CD4-positive, alpha-beta T cell treated with Interleukin-17A for 4 hours (primary cell): Measurements from ENCODE around the gene TMEM222.
"Not testable (repeated sequence)": the region's sequence is repeated elsewhere in the genome, so short reads cannot be mapped to it uniquely, and the experiment has no call there.

ENCODE experiments used
- DNase-seq: peaks from one replicate; pipeline ENCODE4 v3.0.0-alpha.2; 2020; ENCODE audit warnings: mixed read lengths

TMEM222 gene

DNA sequence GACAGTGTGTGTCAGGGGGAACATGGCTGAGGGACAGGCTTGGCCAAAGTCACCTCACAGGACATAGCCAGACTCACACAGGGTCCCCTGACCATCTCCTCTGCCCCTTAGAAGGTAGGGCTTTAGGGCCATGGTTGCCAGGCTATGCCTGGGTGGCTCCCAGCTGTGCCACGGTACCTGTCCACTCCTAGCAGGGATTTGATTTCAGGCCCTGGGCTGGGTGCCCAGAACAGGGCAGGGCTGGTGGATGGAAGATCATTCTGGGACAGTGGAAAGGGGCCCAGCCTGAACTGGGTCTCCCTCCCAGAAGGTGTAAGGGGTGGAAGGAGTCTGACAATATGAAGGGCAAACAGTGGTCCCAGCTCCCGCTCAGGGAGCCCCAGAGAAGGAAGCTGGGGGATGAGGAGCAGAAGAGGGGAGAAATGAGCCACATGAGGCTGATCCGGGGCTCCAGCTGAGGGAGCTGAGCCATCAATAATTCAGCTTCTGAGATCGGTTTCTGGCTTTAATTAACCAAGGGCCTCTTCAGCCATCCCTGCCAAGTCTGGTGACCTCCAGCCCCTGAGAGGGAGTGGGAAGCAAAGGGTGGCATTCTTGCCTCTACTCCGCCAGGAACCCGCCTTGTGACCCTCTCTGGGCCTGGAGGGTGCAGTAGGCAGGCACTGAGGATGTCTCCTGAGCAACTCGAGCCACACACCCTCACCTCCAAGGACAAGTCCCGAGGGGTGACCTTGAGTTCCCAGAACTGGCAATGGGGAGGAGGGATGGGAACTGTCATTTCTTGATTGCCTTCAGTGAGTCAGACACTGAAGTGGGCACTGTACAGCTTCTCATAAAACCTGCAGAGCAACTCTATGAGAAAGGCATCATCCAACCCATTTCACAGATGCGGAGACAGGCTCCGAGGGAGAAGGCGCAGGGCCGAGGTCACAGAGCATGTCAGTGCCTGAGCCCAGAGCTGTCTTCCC, 59.1 kb downstream of the TMEM222 start:
- DNase-seq, result no peak

DNA sequence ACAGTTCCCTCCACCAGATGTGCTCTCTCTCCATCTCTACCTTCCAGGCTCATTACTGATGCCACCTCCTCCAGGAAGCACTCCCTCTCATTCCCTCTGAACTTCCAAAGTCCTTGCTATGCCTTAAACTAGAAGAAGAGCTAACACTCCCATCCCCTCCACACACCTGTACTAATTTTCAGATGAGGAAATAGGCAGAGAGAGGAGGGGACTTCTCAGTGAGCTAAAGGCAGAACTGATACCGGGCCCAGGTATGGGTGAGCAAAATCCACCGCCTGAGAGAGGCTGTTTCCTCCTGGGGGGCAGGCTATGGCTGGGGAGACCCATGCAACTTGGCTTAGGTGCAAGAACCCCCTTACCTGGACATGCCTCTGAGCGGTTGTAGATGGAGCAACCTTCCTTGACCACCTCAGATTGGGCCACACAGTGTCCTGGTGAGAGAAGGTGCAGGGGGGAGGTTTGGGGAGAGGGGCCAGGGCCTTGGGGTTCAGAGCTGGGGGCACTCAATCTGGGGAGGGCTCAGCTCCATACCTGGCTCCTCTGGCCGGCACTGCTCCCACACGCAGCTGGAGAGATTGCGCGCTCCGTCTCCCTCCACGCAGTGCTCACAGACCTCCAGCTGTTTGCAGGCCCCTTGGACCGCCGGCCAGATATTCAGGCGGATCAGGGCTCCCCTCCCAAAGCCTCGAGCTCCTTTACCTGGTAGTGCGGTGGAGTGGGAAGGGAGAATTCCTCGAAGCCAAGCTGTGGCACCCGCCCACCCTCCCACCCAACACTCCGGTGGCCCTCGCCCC, 60.2 kb downstream of the TMEM222 start:
- no peak for DNase-seq

GRCh38 chr1:27383039-27383605, 61.2 kb downstream of the TMEM222 start, which contains the start of gene CD164L2:
Gene CD164L2 (minus strand): TSS chr1:27383333. CDS start chr1:27383239, 94 bp downstream.
- DNase-seq, result peak; percentile 67

DNA sequence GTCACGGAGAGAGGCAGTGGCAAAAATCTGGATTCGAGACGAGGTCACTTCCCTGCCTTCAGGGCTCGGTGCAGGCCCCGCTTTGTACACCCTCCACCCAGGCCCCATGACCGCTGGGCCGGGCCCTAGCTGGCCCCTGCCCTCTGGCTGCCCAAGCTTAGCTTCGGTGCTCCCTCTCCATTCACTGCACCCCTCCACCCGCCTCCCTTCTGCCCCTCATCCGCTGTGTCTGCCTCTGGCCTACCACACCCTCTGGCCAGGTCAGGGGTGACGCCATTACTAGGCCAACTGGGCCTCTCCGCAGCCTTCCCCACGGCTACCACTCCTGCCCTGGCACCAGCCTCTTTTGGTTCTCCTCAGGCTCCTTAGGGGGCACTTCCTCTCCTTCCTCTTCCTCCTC, 61.7 kb downstream of the TMEM222 start:
- DNase-seq, result no peak

DNA sequence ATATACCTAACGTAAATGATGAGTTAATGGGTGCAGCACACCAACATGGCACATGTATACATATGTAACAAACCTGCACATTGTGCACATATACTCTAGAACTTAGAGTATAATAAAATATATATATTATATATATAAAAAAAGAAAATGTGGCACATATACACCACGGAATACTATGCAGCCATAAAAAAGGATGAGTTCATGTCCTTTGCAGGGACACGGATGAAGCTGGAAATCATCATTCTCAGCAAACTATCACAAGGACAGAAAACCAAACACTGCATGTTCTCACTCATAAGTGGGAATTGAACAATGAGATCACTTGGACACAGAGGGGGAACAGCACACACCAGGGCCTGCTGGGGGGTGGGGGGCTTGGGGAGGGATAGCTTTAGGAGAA, 62.8 kb downstream of the TMEM222 start:
- DNase-seq, result not testable (repeated sequence)
